Activated CD8-positive, alpha-beta memory T cell treated with anti-CD3 and anti-CD28 coated beads, Interleukin-2, amount 50 U/mL, for 1 hour (primary cell): ENCODE results near the gene UCK1.

Experiments
- DNase-seq: peaks from one replicate; pipeline ENCODE4 v3.0.0-alpha.2; 2020; ENCODE audit errors: extremely low read depth

Gene UCK1

DNA sequence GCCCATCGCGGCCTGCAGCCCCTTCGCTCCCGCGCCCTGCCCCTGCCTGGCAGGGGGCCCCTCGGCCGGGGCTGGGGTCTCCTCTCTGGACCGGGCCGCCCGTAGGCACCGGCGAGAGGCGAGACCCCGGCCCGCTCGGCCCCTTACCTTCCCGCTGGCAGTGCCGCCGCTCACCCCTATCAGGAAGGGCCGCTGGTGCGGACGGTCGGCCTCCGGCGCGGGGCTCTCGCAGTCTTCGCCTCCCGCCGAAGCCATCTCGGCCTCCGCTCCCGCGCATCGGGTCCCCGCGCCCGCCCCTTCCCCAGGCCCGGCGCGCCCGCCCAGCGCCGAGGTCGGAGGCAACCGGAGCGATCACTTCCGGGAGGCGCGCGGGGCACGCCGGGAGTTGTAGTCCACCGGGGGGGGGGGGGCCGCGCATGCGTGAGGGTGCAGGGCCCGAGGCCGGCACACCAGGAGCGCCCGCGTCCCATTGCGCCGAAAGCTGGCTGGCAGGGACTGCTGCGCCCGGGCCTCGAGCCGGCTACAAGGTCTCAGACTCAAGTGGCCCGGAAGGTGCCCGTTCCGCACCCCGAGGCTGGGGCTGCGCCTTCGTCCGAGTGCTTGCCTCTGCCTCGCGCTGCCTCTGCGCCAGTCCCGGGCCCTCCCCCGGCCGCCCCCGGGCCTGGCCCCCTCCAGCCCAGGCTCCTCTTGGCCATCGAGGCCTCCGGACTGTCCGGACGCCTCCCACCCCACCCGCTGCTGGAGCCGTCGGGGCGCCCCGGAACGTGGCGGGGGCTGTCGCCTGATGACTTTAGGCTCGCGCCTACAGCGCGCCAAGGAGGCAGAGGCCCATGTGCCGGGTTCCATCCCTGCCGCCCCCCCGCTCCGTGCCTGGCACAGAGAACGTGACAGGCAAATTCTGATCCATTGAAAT, at the start of gene UCK1:
UCK1 (minus strand) TSS at position 344 of the 913 bp plus-strand sequence; CDS start at position 255, 89 bp downstream.
- DNase-seq, result peak; percentile 36

DNA sequence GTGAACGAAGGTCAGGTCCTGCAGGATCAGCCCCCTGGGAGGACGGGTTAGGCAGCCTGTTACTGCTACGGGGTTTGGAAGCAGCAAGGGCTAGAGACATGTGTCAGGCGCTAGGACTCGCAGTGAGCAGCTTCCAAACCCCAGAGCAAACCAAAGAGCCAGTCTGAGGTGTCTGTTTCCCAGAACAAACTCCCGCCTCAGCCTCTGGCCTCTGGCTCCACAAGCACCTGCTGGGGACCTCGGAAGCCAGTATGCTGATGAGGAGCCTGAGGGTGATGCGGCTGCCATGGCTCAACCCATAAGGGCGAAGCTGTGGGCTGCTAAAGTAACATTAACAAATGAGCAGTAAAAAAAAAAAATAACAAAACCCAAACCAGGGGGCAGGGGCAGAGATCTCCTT, 49.3 kb upstream of the UCK1 start:
- no peak for DNase-seq

DNA sequence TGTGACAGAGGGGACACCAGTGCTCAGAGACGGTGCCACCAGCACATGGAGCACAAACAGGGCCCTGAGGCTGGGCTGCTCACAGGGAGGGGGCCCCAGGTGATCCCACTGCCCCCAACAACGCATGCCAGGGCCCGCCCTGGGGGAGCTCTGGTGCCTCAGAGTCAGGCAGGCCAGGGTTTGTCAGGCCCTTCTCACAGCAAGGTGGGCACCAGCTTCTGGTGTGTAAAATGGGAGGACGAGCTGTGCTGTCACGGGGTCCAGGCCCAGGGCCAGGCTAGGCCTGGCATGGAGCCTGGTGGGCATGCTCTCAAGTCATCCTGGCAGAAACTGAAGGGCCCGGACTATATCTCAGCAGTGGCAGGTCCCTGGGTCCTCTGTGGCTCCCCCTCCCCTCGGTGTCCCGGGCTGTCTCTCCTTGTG, 48.7 kb upstream of the UCK1 start:
- DNase-seq, result no peak

DNA sequence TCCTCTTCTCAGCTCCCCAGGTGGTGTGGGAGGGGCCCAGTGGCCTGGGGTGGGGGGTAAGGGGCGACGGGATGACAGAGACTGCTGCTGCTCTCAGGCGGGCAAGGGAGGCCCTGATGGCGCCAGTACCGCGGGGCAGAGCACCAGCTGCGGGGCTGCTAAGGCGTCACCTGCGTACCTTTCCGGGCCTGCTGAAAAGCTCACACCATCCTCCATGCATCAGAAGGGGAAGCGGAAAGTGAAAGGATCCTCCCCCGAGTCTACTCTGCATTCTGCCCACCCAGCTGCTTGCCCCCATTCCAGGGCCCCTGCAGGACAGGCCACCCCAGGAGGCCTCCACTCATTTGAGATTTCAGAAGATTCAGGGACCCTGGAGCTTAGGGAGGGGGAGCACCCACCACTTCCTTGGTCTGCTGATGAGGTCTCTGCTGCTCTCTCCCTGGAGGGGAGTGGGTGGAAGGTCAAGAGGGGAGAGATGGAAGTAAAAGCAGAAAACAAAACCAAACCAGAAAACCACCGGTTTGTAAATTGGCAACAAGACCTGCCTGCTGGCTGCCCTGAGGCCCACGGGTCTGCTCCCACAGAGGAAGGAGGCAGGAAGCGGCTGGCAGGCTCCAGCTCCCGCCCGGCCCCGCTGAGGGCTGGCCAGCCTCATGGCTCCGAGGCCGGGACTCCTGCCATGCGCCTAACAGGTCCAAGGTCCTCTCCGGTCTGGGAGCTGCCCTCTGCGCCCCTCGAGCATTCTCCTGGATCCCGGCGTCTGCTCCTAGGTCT, 47.9 kb upstream of the UCK1 start:
- peak; percentile 34 for DNase-seq

DNA sequence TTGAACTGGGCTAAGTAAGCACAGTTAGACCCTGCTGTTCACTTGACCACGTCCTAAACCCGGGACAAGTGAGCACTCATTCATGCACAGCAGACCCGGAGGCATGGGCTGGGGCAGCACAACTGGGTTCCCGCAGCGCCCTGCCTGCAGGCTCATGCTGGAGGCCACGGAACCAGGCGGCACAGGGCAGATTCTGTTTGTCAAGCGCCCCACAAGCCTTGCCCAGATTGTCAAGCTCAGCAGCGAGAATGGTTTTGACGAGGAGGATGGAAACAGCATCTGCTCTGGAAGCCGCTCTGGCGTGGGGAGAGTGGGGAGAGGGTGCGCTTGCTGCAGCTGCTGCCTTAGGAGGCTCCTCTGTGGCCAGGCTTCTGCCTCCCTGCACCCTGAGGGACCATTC, 47.0 kb upstream of the UCK1 start:
- no peak for DNase-seq

DNA sequence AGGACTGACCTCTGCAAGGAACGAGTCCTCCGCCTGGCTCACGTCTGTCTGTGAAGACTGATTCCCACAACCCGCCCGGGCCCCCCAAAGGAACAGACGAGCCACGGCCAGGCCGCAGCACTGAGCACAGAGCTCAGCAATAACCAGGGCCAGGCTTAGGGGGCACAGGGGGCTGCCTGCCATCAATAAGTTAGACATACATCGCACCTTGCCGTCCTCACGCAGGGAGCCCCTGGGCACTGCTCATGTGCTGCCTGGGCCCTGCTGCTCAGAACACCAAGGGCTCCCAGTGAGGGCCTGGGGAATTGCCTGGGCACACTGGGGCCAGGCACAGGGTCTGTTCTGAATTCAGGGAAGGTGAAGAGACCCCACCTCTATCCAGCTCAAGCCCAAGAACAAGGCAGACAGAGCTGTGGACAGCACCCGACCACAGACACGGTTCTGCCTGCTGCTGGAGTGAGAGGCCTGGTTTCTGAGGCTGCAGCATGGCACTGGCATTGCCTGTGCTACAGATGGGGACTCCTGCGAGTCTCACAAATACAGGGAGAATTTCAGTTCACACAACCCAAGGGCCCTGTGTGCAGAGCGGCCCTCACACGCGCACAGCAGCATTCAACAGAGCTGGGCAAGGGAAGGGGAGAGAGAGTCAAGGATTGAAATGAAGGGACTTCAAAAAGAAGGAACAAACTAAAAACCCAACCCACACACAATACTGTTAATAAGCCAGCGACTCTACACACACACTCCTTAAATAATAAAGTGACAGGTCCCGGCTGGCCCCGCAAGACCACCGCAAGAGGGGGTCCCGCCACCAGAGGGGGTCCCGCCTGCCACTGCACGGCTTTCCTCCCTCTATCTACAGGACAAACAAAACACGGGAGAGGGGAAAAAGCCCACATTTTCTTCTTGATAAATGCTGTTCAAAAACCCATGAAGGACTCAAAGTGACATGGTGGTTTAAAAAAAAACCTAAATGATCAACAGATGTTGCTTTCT, 46.2 kb upstream of the UCK1 start:
- no peak for DNase-seq

DNA sequence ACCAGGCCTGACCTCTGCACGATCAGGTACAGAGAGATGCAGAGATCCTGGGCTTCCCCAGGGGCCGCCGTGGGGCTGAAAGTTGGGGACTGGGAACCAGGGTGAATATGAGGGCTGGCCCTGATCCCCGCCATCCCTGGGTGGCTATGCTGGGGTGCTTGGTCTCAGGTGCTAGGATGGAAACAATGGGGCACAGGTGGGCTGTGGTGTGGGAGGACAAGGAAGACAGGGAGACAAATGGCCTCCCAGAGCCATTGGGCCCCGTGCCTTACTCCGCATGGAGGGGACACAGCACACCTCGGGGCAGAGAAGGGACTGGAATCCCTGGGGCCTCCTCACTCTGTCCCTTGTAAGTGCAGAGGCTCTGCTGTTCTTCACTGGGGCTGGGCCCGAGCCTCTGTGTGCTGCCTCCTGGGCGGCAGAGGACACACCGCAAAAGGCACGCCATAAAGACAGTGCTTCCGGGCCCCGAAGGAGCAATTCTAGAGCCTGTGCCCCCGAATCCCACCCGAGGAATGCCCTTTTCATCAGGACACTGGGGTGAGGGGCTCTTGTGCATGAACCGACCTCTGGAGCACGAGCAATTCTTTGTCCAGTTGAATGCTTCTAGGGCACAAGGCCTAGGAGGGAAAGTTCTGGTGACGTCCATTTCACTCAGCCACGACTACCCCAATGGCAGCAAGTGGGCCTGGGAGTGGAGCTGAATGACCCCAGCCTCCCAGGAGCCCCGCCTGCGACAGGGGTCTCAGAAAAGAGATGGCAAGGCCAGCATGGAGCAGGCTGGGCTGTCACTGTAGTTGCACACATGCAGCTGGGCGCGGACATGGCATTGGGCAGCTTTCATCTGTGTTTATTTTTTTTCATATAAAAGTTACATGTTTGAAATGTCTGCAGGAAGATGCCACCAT, 45.1 kb upstream of the UCK1 start:
- DNase-seq, result no peak

DNA sequence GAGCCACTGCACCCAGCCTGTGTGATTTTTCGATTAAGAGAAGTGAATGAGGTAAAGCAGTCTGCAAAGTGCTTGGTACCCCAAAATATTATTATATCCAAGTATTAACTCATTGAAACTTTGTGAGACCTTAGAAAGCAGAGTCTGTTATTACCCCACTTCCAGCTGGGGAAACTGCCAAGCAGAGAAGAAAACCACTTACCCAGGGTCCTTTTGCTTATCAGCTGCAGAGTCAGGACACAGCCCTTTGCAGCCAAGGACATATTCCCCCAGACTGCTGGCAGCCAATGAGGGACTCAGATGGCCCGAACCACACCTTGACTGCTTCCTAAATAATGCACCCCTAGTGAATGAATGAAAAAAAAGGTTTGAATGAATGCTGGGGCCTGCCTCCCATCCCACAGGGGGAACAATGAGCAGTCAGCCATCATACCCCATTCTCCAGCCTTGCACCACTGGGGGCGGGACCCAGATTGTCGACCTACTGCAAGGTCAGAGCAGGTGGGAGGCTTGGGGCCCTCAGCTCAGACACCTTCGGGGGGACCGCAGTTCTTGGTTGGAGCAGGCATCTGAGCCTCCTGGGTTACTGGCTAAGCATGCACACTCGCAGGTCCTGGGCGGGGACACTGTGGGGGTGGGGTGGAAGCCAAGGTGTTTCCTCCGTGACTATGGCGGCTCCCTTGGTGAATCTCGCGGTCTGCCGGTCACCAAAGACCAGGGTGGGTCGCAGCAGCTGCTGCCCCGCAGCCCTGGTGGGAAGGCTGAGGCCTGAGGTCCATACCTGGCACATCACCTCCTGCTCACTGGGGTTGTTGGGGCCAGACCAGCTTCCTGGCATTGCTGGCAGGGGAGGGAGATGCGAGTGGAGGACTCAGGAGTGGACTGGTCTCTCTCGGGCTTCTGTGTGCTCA, 43.9 kb upstream of the UCK1 start:
- no peak for DNase-seq

DNA sequence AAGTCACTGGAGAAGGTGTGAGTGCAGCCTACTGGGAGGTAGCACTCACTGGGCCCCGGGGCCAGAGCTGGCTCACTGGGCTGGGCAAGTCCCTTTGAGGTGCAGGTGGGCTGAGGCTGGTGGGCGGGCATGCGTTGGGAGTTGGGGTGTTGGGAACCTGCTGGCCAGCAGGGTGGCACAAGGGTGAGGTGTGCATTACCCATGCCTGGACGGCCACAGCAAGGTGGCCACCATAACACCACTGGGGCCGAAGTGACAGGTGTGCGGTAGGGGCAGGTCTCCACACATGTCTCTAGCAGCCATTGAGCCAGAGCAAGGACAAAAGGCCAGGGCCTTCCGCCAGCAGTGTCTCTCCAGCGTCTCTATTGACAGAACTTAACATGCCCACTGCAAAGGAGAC, 36.8 kb upstream of the UCK1 start:
- DNase-seq, result no peak

DNA sequence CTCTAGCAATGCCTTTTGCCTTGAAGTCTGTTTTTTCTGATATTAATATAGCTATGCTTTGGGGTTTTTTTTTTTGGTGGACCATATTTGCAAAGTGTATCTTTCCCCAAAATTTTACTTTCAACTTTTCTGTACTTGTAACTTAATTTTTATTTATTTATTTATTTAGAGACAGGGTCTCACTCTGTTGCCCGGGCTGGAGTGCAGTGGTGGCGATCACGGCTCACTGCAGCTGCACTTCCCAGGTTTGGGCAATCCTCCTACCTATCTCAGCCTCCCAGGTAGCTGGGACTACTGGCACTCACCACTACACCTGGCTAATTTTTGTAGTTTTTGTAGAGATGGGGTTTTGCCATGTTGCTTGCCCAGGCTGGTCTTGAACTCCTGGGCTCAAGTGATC, 35.1 kb upstream of the UCK1 start:
- no peak for DNase-seq

DNA sequence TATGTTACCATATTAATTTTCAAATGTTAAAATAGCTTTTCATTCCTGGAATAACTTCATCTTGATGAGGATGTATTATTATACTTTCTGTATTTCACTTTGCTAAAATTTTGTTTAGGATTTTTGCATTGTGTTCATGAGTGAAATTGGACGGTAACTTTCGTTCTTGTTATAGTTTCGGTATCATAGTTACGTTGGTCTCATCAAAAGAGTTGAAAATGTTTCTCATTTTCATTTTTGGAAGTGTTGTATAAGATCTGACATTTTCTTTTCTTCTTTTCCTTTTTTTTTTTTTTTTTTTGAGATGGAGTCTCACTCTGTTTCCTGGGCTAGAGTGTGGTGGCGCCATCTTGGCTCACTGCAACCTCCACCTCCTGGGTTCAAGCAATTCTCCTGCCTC, 34.3 kb upstream of the UCK1 start:
- no peak for DNase-seq

DNA sequence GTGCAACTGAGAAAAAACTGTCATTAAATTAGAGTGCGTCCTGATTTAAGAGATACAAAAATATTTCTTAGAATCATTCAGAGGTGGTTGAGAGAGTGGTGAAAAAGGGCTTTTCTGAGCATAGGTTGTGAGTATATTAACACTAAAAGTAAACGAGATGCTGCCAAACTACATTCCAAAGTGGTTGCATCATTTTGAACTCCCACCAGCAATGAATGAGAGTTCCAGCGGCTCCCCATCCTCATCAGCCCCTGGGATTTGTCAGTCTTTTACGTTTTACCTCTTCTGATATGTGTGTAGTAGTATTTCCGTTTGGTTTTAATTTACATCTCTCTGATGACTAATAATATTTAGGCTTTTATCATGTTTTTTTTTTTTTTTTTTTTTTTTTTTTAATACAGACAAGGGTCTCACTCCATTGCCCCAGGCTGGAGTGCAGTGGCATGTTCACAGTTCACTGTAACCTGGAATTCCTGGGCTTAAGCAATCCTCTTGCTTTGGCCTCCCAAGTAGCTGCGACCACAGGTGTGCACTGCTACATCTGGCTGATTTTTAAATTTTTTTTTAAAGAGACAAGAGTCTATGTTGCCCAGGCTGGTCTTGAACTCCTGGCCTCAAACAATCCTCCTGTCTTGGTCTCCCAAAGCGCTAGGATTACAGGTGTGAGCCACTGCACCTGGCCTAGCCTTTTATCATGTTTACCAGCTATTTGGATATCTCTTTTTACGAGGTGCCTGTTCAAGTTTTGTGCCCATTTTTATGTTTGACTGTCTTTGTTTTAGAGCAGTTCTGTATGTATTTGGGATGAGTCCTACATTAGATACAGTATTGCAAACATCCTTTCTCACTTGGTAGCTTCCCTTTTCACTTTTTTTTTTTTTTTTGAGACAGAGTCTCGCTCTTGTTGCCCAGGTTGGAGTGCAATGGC, 31.2 kb upstream of the UCK1 start:
- no peak for DNase-seq

DNA sequence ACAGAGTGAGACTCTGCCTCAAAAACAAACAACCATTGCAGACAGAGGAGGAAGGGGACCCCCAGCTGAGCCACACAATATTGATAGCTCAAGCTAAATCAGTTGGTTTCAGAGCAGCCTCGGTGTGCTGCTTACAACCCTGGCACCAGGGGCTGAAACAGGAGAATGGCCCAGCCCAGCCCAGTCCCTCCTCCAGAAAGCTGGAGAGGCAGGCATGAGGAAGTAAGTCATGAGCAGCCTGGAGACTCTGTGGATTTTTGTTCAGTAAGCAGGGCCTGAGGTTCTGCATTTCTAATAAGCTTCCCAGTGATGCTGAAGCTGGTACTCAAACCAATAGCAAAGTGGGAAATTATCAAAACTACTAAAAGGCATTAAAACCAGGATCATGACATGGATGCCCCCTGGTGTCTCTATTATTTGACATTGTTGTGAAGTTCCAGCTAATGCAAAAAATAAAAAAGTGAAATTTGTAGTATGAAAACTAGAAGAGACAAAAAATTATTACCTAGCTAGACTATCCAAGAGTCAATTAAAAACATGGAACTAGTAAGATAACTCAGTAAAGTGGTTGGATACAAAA, 28.4 kb upstream of the UCK1 start:
- DNase-seq, result no peak

DNA sequence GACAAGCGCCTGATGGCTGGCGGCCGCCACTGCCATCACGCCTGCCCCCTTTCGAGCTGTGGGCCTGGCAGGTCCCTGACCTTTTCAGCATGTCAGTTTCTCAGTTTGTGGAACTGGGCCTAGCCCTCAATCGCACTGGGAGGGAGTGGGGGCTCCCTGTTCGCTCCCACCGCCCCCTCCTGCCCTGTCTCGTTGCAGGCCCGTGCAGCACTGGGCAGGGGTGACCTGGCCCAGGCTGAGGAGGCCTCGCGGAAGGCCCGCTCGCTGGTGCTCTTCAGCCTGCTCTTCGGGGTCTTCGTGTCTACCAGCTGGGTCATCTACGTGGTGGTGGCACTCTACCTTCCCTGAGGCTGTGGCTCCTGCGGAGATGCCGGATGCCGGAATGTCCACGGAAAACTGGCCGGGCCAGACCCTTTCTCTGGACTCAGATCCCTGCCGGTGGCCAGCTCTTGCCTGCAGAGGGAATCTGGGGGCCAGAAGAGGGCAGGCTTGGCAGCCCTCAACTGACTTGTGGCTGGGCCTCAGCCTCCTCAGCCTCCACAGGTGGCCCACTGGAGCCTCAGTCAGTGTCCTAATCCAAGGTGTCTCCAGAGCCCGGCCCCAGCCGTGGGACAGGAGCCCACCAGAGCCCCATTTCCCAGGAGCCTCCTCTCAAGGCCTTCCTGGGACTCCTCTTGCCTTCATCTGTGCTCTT, 26.9 kb upstream of the UCK1 start:
- DNase-seq, result no peak

DNA sequence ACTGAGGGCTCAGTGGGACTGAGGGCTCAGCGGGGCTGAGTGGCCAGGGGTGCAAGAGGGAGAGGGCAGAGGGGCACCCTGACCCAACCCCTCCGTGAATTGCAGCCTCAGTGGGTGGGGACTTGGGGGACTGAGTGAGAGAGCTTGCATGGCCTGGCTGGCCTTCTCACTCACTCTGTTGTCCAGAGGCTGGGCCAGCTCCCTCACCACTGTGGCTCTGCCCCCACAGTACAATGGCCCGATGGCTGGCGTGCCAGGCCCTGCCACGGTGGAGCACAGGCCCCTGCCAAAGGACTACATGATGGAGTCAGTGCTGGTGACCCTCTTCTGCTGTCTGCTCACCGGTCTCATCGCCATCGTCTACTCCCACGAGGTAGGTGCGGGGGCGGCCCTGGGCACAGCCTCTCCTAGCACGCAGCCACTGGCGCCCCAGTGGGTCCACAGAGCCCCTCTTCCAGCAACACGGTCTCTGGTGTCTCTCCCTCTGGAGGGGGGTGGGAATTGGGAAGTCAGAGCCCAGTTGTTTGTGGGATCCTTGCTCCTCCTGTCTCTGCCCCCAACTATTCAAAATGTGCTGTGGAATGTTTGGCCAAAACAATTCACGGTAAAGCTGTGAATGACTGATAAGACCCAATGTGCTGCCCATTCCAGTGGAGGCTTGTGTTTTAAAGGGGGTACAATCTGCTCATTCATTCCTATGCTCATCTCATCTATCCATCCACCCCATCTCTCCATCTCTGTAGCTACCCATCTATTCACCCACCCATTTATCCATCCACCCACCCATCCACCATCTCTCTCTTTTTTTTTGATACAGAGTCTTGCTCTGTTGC, 25.0 kb upstream of the UCK1 start:
- no peak for DNase-seq

DNA sequence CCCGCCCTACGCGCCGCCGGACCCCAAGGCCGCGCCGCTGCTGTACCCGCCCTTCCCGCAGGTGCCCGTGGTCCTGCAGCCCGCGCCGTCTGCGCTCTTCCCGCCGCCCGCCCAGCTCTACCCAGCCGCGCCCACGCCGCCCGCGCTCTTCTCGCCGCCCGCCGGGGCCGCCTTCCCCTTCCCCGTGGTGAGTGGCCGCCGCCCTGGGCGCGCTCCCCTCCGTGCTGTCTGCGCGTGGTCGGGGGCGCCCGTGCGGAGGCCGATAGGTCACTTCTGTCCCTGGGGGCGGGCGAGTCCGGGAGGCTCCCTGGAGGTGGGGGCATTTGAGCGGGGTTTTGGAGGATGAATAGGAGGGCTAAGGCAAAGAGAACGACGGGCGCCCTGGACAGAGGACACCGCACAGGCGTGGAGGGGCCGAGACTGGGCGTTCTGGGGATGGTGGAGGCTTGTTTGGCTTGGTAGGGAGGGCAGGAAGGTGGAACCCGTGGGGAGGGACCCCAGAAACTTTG, 23.8 kb upstream of the UCK1 start:
- DNase-seq, result no peak
